ENCODE measurements around the gene NPBWR2.
"Not testable (repeated sequence)": the region's sequence is repeated elsewhere in the genome, so short reads cannot be mapped to it uniquely, and the experiment has no call there.

The NPBWR2 gene

GRCh38 chr20:64102647-64103354 is 4.6 kb downstream of the NPBWR2 start:
- no peak for DNase-seq

- peak; percentile 71 for DNase-seq
Measured at GRCh38 chr20:64101731-64102621, 5.4 kb downstream of the NPBWR2 start.

- no peak for DNase-seq
Measured at GRCh38 chr20:64100946-64101688, 6.2 kb downstream of the NPBWR2 start.

GRCh38 chr20:64100566-64100888 is 6.8 kb downstream of the NPBWR2 start:
- no peak for DNase-seq

- DNase-seq, result no peak
Measured at GRCh38 chr20:64099880-64100565, 7.3 kb downstream of the NPBWR2 start.

GRCh38 chr20:64099086-64099786 is 8.1 kb downstream of the NPBWR2 start:
- DNase-seq, result no peak

GRCh38 chr20:64098471-64099013 is 8.8 kb downstream of the NPBWR2 start:
- no peak for DNase-seq

- no peak for DNase-seq
Measured at GRCh38 chr20:64096535-64096934, 10.8 kb downstream of the NPBWR2 start.

GRCh38 chr20:64095927-64096326 is 11.4 kb downstream of the NPBWR2 start:
- DNase-seq, result no peak

- DNase-seq, result no peak
Measured at GRCh38 chr20:64095455-64095854, 11.9 kb downstream of the NPBWR2 start.

- DNase-seq, result no peak
Measured at GRCh38 chr20:64093013-64093503, 14.3 kb downstream of the NPBWR2 start.

GRCh38 chr20:64092258-64093012 is 14.9 kb downstream of the NPBWR2 start:
- DNase-seq, result no peak

- no peak for DNase-seq
Measured at GRCh38 chr20:64091770-64092169, 15.6 kb downstream of the NPBWR2 start.

GRCh38 chr20:64091340-64091739 is 16.0 kb downstream of the NPBWR2 start:
- DNase-seq, result no peak

- DNase-seq, result no peak
Measured at GRCh38 chr20:64090165-64090564, 17.2 kb downstream of the NPBWR2 start.

- DNase-seq, result not testable (repeated sequence)
Measured at GRCh38 chr20:64088586-64088985, 18.8 kb downstream of the NPBWR2 start.

- not testable (repeated sequence) for DNase-seq
Measured at GRCh38 chr20:64087226-64087825, 20.0 kb downstream of the NPBWR2 start.

GRCh38 chr20:64086801-64087200 is 20.6 kb downstream of the NPBWR2 start:
- no peak for DNase-seq

- DNase-seq, result no peak
Measured at GRCh38 chr20:64084685-64085152, 22.6 kb downstream of the NPBWR2 start.

Data from stimulated activated CD4-positive, alpha-beta T cell treated with anti-CD3 and anti-CD28 coated beads, Interleukin-12 subunit alpha, Interleukin-12 subunit beta, amount 100 ng/mL, for 4 hours (primary cell).